ENCODE measurements around the gene RXRG.

The RXRG gene

GRCh38 chr1:165444897-165445370 is at the start of gene RXRG:
TSS of gene RXRG (minus strand) at chr1:165445126. CDS start at chr1:165444893, 233 bp downstream.
- no peak within 1 kb of the TSS for H3K4me3 ChIP-seq (ENCODE audit: low read length)
- TF ChIP-seq ZNF274 (IDR thresholded peaks at IDR 0.05; ENCODE audit: low read depth, low read length), result no peak

GRCh38 chr1:165492845-165493373 is 48.0 kb upstream of the RXRG start:
- H3K4me3 ChIP-seq (ENCODE audit: low read length), result no peak overlapping the region
- no peak for TF ChIP-seq ZNF274 (IDR thresholded peaks at IDR 0.05; ENCODE audit: low read depth, low read length)

GRCh38 chr1:165490175-165490574 is 45.2 kb upstream of the RXRG start:
- H3K4me3 ChIP-seq (ENCODE audit: low read length), result no peak overlapping the region
- no peak for TF ChIP-seq ZNF274 (IDR thresholded peaks at IDR 0.05; ENCODE audit: low read depth, low read length)

GRCh38 chr1:165487921-165488320 is 43.0 kb upstream of the RXRG start:
- no peak for TF ChIP-seq ZNF274 (IDR thresholded peaks at IDR 0.05; ENCODE audit: low read depth, low read length)
- no peak overlapping the region for H3K4me3 ChIP-seq (ENCODE audit: low read length)

- H3K4me3 ChIP-seq (ENCODE audit: low read length), result no peak overlapping the region
- no peak for TF ChIP-seq ZNF274 (IDR thresholded peaks at IDR 0.05; ENCODE audit: low read depth, low read length)
Observed at GRCh38 chr1:165486663-165487062, 41.7 kb upstream of the RXRG start.

- TF ChIP-seq ZNF274 (IDR thresholded peaks at IDR 0.05; ENCODE audit: low read depth, low read length), result no peak
- no peak overlapping the region for H3K4me3 ChIP-seq (ENCODE audit: low read length)
Observed at GRCh38 chr1:165485716-165486115, 40.8 kb upstream of the RXRG start.

GRCh38 chr1:165484532-165484931 is 39.6 kb upstream of the RXRG start:
- no peak overlapping the region for H3K4me3 ChIP-seq (ENCODE audit: low read length)
- TF ChIP-seq ZNF274 (IDR thresholded peaks at IDR 0.05; ENCODE audit: low read depth, low read length), result no peak

GRCh38 chr1:165483412-165483811 is 38.5 kb upstream of the RXRG start:
- TF ChIP-seq ZNF274 (IDR thresholded peaks at IDR 0.05; ENCODE audit: low read depth, low read length), result no peak

GRCh38 chr1:165481820-165482532 is 37.0 kb upstream of the RXRG start:
- no peak for TF ChIP-seq ZNF274 (IDR thresholded peaks at IDR 0.05; ENCODE audit: low read depth, low read length)
- H3K4me3 ChIP-seq (ENCODE audit: low read length), result no peak overlapping the region

More at GRCh38 chr1:165483412-165483811, 38.5 kb upstream of the RXRG start:
- H3K4me3 ChIP-seq (ENCODE audit: low read length), result no peak overlapping the region

GRCh38 chr1:165476776-165477175 is 31.9 kb upstream of the RXRG start:
- TF ChIP-seq ZNF274 (IDR thresholded peaks at IDR 0.05; ENCODE audit: low read depth, low read length), result no peak
- H3K4me3 ChIP-seq (ENCODE audit: low read length), result no peak overlapping the region

GRCh38 chr1:165474196-165474595 is 29.3 kb upstream of the RXRG start:
- H3K4me3 ChIP-seq (ENCODE audit: low read length), result no peak overlapping the region
- TF ChIP-seq ZNF274 (IDR thresholded peaks at IDR 0.05; ENCODE audit: low read depth, low read length), result no peak

- no peak for TF ChIP-seq ZNF274 (IDR thresholded peaks at IDR 0.05; ENCODE audit: low read depth, low read length)
- no peak overlapping the region for H3K4me3 ChIP-seq (ENCODE audit: low read length)
Observed at GRCh38 chr1:165473081-165473480, 28.2 kb upstream of the RXRG start.

- TF ChIP-seq ZNF274 (IDR thresholded peaks at IDR 0.05; ENCODE audit: low read depth, low read length), result no peak
- H3K4me3 ChIP-seq (ENCODE audit: low read length), result no peak overlapping the region
Observed at GRCh38 chr1:165468726-165469249, 23.9 kb upstream of the RXRG start.

GRCh38 chr1:165468253-165468652 is 23.3 kb upstream of the RXRG start:
- no peak for TF ChIP-seq ZNF274 (IDR thresholded peaks at IDR 0.05; ENCODE audit: low read depth, low read length)

GRCh38 chr1:165467706-165468105 is 22.8 kb upstream of the RXRG start:
- H3K4me3 ChIP-seq (ENCODE audit: low read length), result no peak overlapping the region
- no peak for TF ChIP-seq ZNF274 (IDR thresholded peaks at IDR 0.05; ENCODE audit: low read depth, low read length)

More at GRCh38 chr1:165468253-165468652, 23.3 kb upstream of the RXRG start:
- H3K4me3 ChIP-seq (ENCODE audit: low read length), result no peak overlapping the region
